DOHH2 (cell line): Measurements from ENCODE around the gene USE1.

Source experiments
- H3F3A ChIP-seq: fragments of 200-600 bp; sonication (generic), shearing (Covaris generic); 2 replicates; pipeline ENCODE4 v1.6.0; 2016; ENCODE audit warnings: antibody characterized with exemption, mild to moderate bottlenecking; ENCODE audit not compliant: control insufficient read depth, insufficient read depth
- H3K27ac ChIP-seq: fragments of 200-600 bp; sonication (generic); 2 replicates; pipeline ENCODE4 v1.5.1; 2014; ENCODE audit warnings: low read depth, mild to moderate bottlenecking, low read length, moderate library complexity
- H3K27me3 ChIP-seq: fragments of 200-600 bp; sonication (generic); 2 replicates; pipeline ENCODE4 v1.6.1; 2014; ENCODE audit warnings: mild to moderate bottlenecking, low read length, mixed read lengths; ENCODE audit not compliant: control insufficient read depth
- H3K36me3 ChIP-seq: fragments of 200-600 bp; sonication (generic); 2 replicates; pipeline ENCODE4 v1.6.1; 2014; ENCODE audit warnings: mild to moderate bottlenecking, low read length, moderate library complexity, mixed read lengths; ENCODE audit not compliant: control insufficient read depth
- H3K4me1 ChIP-seq: fragments of 200-600 bp; sonication (generic); 2 replicates; pipeline ENCODE4 v1.6.1; 2014; ENCODE audit warnings: mild to moderate bottlenecking, low read length, mixed read lengths; ENCODE audit not compliant: control insufficient read depth
- H3K4me2 ChIP-seq: fragments of 200-600 bp; sonication (generic); 2 replicates; pipeline ENCODE4 v1.6.0; 2014; ENCODE audit warnings: mild to moderate bottlenecking, low read length, moderate library complexity
- H3K4me3 ChIP-seq: fragments of 200-600 bp; sonication (generic); 2 replicates; pipeline ENCODE4 v1.5.1; 2014; ENCODE audit warnings: mild to moderate bottlenecking, low read length, mixed read lengths
- H3K79me2 ChIP-seq: fragments of 200-600 bp; sonication (generic); 2 replicates; pipeline ENCODE4 v1.6.1; 2014; ENCODE audit warnings: mild to moderate bottlenecking, low read length, mixed read lengths; ENCODE audit not compliant: control insufficient read depth
- H3K9me2 ChIP-seq: fragments of 200-600 bp; sonication (generic); replicated peaks from 2 replicates; pipeline ENCODE4 v1.6.1; 2014; ENCODE audit warnings: mild to moderate bottlenecking, low read length, mixed read lengths; ENCODE audit not compliant: control insufficient read depth
- H3K9me3 ChIP-seq: fragments of 200-600 bp; sonication (generic); 2 replicates; pipeline ENCODE4 v1.6.1; 2014; ENCODE audit warnings: antibody characterized with exemption, low read length, mixed read lengths; ENCODE audit not compliant: control insufficient read depth, insufficient read depth
- H4K20me1 ChIP-seq: fragments of 200-600 bp; sonication (generic); 2 replicates; pipeline ENCODE4 v1.6.0; 2014; ENCODE audit warnings: low read depth, mild to moderate bottlenecking, antibody characterized with exemption, low read length, moderate library complexity; ENCODE audit not compliant: control insufficient read depth, insufficient read depth
- EZH2phosphoT487 ChIP-seq: fragments of 200-600 bp; sonication (generic); IDR thresholded peaks from 2 replicates; pipeline ENCODE4 v1.6.1; 2017; ENCODE audit warnings: borderline replicate concordance, mild to moderate bottlenecking, antibody characterized with exemption, low read length, moderate library complexity, mixed read lengths
- TF ChIP-seq, protein P1 (sequence below): fragments of 200-600 bp; sonication (generic); IDR thresholded peaks from one replicate; pipeline ENCODE4 v1.5.1; 2014; ENCODE audit warnings: antibody characterized with exemption, mild to moderate bottlenecking, low read depth, low read length; ENCODE audit not compliant: poor library complexity, severe bottlenecking

Gene USE1

GRCh38 chr19:17237747-17238706, 22.9 kb downstream of the USE1 start:
- peaks cover 32% of the 10 kb centered on the region for H3K4me1 ChIP-seq
- H3K27me3 ChIP-seq = no peaks in the 10 kb centered on the region
- no peaks in the 10 kb centered on the region for H3K9me2 ChIP-seq
- H4K20me1 ChIP-seq = peaks cover 12% of the 10 kb centered on the region
- TF ChIP-seq, protein P1, sequence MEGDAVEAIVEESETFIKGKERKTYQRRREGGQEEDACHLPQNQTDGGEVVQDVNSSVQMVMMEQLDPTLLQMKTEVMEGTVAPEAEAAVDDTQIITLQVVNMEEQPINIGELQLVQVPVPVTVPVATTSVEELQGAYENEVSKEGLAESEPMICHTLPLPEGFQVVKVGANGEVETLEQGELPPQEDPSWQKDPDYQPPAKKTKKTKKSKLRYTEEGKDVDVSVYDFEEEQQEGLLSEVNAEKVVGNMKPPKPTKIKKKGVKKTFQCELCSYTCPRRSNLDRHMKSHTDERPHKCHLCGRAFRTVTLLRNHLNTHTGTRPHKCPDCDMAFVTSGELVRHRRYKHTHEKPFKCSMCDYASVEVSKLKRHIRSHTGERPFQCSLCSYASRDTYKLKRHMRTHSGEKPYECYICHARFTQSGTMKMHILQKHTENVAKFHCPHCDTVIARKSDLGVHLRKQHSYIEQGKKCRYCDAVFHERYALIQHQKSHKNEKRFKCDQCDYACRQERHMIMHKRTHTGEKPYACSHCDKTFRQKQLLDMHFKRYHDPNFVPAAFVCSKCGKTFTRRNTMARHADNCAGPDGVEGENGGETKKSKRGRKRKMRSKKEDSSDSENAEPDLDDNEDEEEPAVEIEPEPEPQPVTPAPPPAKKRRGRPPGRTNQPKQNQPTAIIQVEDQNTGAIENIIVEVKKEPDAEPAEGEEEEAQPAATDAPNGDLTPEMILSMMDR = no peak
- H3K4me3 ChIP-seq = no peak overlapping the region
- no peak overlapping the region for H3K27ac ChIP-seq
- peaks cover 17% of the 10 kb centered on the region for H3F3A ChIP-seq
- no peaks in the 10 kb centered on the region for H3K9me3 ChIP-seq
- peaks cover 55% of the 10 kb centered on the region for H3K36me3 ChIP-seq
- H3K4me2 ChIP-seq = no peak overlapping the region
- peaks cover 60% of the 10 kb centered on the region for H3K79me2 ChIP-seq

DNA sequence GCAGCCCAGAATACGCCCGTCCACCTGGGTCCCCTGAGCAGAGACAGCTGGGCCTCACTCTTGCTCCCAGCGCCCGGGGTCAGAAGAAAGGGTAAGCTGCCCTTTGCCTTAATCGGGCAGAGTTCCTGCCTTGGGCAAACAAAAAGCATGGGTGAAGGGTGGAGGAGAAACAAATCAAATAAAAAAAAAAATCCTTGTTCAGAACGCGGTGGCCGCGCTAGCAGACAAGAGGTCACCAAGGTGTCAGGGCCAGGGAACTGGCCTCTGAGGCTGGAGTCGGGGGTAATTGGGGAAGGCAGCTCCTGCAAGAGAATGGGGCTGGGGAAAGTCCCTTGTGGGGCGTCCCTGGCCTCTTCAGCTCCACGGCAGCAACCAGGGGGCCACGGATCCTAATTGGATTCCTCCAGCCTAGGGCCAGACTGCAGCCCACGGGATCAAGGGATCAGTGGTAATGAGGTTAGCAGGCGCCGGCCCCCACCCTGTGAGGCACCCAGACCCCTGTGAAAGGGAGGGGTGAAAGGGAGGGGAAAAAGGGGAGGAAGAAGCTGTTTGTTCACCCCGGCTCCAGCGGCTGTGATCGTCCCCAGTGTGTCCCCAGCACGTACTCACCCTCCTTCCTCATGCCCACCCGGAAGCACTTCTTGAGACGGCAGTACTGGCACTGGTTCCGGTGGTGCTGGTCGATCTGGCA, 25.1 kb downstream of the USE1 start:
- Histone ChIP-seq H3F3A (peaks cover 22% of the 10 kb centered on the region), H3K27me3 (no peaks in the 10 kb centered on the region), H3K9me3 (no peaks in the 10 kb centered on the region), H3K4me2 (no peak overlapping the region), H3K79me2 (peaks cover 60% of the 10 kb centered on the region), H3K27ac (no peak overlapping the region), H3K4me3 (no peak overlapping the region), H3K9me2 (no peaks in the 10 kb centered on the region), H4K20me1 (peaks cover 14% of the 10 kb centered on the region), H3K4me1 (peaks cover 32% of the 10 kb centered on the region), H3K36me3 (peaks cover 41% of the 10 kb centered on the region)
- TF ChIP-seq, protein P1 = no peak

- H3F3A ChIP-seq = peaks cover 22% of the 10 kb centered on the region
- no peaks in the 10 kb centered on the region for H3K27me3 ChIP-seq
- peaks cover 59% of the 10 kb centered on the region for H3K79me2 ChIP-seq
- H3K4me2 ChIP-seq = no peak overlapping the region
- H3K4me3 ChIP-seq = no peak overlapping the region
- H3K9me2 ChIP-seq = no peaks in the 10 kb centered on the region
- no peaks in the 10 kb centered on the region for H3K9me3 ChIP-seq
- peaks cover 14% of the 10 kb centered on the region for H4K20me1 ChIP-seq
- peaks cover 39% of the 10 kb centered on the region for H3K36me3 ChIP-seq
- TF ChIP-seq, protein P1 = no peak
- no peak for TF ChIP-seq EZH2phosphoT487
- H3K27ac ChIP-seq = no peak overlapping the region
- peaks cover 30% of the 10 kb centered on the region for H3K4me1 ChIP-seq
Observed at GRCh38 chr19:17240826-17241399, 25.8 kb downstream of the USE1 start.
